Measurements from ENCODE around the gene DOCK2. TPM values are rescaled to one million over a fixed set of nuclear protein-coding genes. Genes with fewer than 3 reads are reported as not detected.

The DOCK2 gene
- total and polyA plus RNA-seq, 2 donors from 2014 or later, result 1.0 to 42.0 TPM

DNA sequence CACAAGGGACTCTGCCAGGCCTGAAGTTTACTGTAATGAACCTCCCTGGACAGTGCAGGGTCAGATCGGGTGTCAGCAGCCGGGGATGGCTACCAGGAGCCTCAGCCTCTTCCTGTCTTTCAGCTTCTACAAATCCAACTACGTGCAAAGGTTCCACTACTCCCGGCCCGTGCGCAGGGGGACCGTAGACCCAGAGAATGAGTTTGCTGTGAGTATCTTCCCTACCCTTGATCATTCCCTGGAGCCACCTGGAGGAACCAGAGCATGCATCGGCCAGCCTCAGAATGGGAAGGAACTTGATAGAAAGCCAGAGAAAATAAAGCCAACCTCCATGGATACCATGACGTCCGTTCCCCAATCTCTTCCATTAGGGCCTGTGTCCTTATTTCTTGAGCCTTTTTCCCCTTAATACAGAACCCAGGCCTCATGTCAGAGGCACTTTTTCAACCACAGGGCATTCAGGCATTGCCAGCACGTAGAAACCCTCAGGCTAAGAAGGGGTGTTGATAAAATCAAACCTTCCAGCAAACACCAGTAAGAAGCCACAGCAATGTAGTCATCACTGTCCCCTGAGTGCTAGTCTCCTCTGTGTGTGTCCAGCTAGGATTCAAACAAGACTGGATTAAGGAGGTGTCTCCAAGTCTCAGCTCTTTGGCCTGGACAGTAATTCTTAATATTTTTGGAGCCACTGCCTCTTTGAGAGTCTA is 419.6 kb downstream of the DOCK2 start:
- FAIRE-seq, result no peak
- Histone ChIP-seq H3K27me3 (ENCODE audit: control insufficient read depth, insufficient read depth, low read length) (no peaks in the 10 kb centered on the region), H3K9ac (ENCODE audit: low read length in 3 of 3) (no peak overlapping the region), H3K9me3 (ENCODE audit: control insufficient read depth in 2 of 3, insufficient read depth in 1 of 3, low read length in 3 of 3) (no peaks in the 10 kb centered on the region), H3K36me3 (ENCODE audit: control insufficient read depth in 2 of 3, insufficient read depth in 3 of 3, low read length in 3 of 3) (no peaks in the 10 kb centered on the region), H3K27ac (ENCODE audit: low read depth in 2 of 2, low read length in 2 of 2) (no peak overlapping the region), H3K4me3 (ENCODE audit: low read length in 3 of 3) (no peak overlapping the region), H3K4me1 (ENCODE audit: control insufficient read depth in 2 of 3, insufficient read depth in 2 of 3, low read depth in 1 of 3, low read length in 3 of 3) (no peaks in the 10 kb centered on the region)
- TF ChIP-seq, protein P1, sequence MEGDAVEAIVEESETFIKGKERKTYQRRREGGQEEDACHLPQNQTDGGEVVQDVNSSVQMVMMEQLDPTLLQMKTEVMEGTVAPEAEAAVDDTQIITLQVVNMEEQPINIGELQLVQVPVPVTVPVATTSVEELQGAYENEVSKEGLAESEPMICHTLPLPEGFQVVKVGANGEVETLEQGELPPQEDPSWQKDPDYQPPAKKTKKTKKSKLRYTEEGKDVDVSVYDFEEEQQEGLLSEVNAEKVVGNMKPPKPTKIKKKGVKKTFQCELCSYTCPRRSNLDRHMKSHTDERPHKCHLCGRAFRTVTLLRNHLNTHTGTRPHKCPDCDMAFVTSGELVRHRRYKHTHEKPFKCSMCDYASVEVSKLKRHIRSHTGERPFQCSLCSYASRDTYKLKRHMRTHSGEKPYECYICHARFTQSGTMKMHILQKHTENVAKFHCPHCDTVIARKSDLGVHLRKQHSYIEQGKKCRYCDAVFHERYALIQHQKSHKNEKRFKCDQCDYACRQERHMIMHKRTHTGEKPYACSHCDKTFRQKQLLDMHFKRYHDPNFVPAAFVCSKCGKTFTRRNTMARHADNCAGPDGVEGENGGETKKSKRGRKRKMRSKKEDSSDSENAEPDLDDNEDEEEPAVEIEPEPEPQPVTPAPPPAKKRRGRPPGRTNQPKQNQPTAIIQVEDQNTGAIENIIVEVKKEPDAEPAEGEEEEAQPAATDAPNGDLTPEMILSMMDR (IDR thresholded peaks at IDR 0.05; ENCODE audit: borderline replicate concordance, extremely low read depth, insufficient read depth), result no peak
- DNase-seq, result no peak
- intact Hi-C loops (cut with DNase I), result no loop called here

DNA sequence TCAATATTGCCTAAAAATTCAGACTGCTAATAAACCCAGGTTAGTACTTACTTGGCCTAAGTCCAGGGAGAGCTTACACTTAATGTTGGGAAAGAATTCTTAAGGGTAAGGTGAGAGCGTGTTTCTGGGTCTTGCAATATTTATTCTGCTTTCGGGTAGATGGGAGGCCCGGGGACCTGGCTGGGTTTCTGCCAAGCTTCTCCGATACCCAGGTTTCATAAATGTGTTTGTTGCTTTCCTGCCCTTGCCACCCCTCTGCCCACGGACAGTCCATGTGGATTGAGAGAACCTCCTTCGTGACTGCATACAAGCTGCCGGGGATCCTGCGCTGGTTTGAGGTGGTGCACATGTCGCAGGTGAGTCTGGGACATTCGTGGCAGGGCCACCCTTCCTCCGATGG is 420.2 kb downstream of the DOCK2 start:
- Histone ChIP-seq H3K4me1 (ENCODE audit: control insufficient read depth in 2 of 3, insufficient read depth in 2 of 3, low read depth in 1 of 3, low read length in 3 of 3) (no peaks in the 10 kb centered on the region), H3K27me3 (ENCODE audit: control insufficient read depth, insufficient read depth, low read length) (no peaks in the 10 kb centered on the region), H3K36me3 (ENCODE audit: control insufficient read depth in 2 of 3, insufficient read depth in 3 of 3, low read length in 3 of 3) (no peaks in the 10 kb centered on the region), H3K27ac (ENCODE audit: low read depth in 2 of 2, low read length in 2 of 2) (no peak overlapping the region), H3K9me3 (ENCODE audit: control insufficient read depth in 2 of 3, insufficient read depth in 1 of 3, low read length in 3 of 3) (no peaks in the 10 kb centered on the region), H3K4me3 (ENCODE audit: low read length in 3 of 3) (no peak overlapping the region), H3K9ac (ENCODE audit: low read length in 3 of 3) (no peak overlapping the region)
- intact Hi-C loops (cut with DNase I), result no loop called here
- TF ChIP-seq, protein P1 (IDR thresholded peaks at IDR 0.05; ENCODE audit: borderline replicate concordance, extremely low read depth, insufficient read depth), result no peak
- no peak for DNase-seq
- no peak for FAIRE-seq

DNA sequence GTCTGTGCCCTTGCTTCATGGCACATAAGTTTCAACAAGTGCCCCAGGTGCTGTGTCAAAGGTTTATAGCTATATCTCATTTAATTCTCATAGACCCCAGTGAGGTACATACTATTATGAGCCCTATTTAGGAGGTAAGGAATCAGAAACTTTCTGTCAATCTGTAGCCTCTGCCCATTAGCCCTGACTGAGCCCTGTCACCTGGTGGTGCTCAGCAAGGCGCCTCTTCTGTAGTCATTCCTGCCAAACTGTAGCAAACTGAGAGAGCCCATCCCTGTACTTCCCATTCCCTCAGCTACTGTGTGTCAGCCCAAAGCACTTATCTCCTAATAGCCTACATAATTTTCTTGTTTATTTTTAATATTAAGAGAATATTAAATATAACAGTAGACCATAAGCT is 422.1 kb downstream of the DOCK2 start:
- Histone ChIP-seq H3K27me3 (ENCODE audit: control insufficient read depth, insufficient read depth, low read length) (no peaks in the 10 kb centered on the region), H3K4me1 (ENCODE audit: control insufficient read depth in 2 of 3, insufficient read depth in 2 of 3, low read depth in 1 of 3, low read length in 3 of 3) (no peaks in the 10 kb centered on the region), H3K4me3 (ENCODE audit: low read length in 3 of 3) (no peak overlapping the region), H3K27ac (ENCODE audit: low read depth in 2 of 2, low read length in 2 of 2) (no peak overlapping the region), H3K9me3 (ENCODE audit: control insufficient read depth in 2 of 3, insufficient read depth in 1 of 3, low read length in 3 of 3) (no peaks in the 10 kb centered on the region), H3K9ac (ENCODE audit: low read length in 3 of 3) (no peak overlapping the region), H3K36me3 (ENCODE audit: control insufficient read depth in 2 of 3, insufficient read depth in 3 of 3, low read length in 3 of 3) (no peaks in the 10 kb centered on the region)
- DNase-seq (no peak), FAIRE-seq (no peak)
- intact Hi-C loops (cut with DNase I), result no loop called here
- TF ChIP-seq, protein P1 (IDR thresholded peaks at IDR 0.05; ENCODE audit: borderline replicate concordance, extremely low read depth, insufficient read depth), result no peak

DNA sequence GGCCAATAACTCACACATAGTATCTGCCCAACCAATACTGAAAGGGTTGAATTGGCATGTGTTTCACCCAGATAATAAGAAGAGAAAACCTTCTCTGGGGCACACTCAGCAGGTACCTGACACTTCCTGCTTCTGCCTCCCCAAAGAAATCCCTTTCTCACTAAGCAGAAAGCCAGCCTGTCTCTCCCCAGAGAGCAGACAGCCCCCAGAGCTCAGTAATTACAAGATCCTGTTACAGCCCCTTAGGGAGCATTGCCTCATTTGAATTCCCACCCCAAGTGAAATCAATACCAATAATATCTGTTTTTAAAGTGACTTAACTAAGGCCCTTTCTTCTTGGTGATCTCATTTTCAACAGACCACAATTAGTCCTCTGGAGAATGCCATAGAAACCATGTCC is 430.1 kb downstream of the DOCK2 start:
- DNase-seq, result no peak

More for the DNA sequence above, 430.1 kb downstream of the DOCK2 start:
- FAIRE-seq, result no peak
- Histone ChIP-seq H3K4me1 (ENCODE audit: control insufficient read depth in 2 of 3, insufficient read depth in 2 of 3, low read depth in 1 of 3, low read length in 3 of 3) (no peaks in the 10 kb centered on the region), H3K27me3 (ENCODE audit: control insufficient read depth, insufficient read depth, low read length) (no peaks in the 10 kb centered on the region), H3K9me3 (ENCODE audit: control insufficient read depth in 2 of 3, insufficient read depth in 1 of 3, low read length in 3 of 3) (no peaks in the 10 kb centered on the region), H3K4me3 (ENCODE audit: low read length in 3 of 3) (no peak overlapping the region), H3K36me3 (ENCODE audit: control insufficient read depth in 2 of 3, insufficient read depth in 3 of 3, low read length in 3 of 3) (no peaks in the 10 kb centered on the region), H3K27ac (ENCODE audit: low read depth in 2 of 2, low read length in 2 of 2) (no peak overlapping the region), H3K9ac (ENCODE audit: low read length in 3 of 3) (no peak overlapping the region)
- intact Hi-C loops (cut with DNase I), result no loop called here
- TF ChIP-seq, protein P1 (IDR thresholded peaks at IDR 0.05; ENCODE audit: borderline replicate concordance, extremely low read depth, insufficient read depth), result no peak

All from kidney (tissue), 14 donors.